ENCODE data around the gene PIGS. TPM values are rescaled to one million over a fixed set of nuclear protein-coding genes. Genes with fewer than 3 reads are reported as not detected.
"Not testable (repeated sequence)": the region's sequence is repeated elsewhere in the genome, so short reads cannot be mapped to it uniquely, and the experiment has no call there.

The PIGS gene
- total RNA-seq, 1 donor from 2014 or later = 45.0 TPM

DNA sequence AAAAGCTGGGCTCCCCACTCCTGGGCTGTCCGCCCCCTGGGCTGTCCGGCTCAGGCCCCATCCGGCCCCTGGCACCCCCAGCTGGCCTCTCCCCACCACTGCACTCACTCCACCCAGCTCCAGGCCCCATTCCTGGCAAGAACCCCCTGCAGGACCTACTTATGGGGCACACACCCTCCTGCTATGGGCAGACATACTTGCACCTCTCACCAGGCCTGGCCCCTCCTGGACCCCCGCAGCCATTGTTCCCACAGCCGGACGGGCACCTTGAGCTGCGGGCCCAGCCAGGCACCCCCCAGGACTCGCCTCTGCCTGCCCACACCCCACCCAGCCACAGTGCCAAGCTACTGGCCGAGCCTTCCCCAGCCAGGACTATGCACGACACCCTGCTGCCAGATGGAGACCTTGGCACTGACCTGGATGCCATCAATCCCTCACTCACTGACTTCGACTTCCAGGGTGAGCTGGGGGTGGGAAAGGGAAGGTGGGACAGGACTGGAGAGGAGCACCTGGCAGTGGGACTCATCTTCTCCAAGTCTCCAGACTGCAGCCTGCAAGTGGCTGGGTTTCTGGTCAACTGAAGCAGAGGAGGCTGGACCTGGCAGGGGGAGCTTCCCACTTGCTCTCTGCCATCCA, 36.5 kb downstream of the PIGS start:
- intact Hi-C loops (cut with micrococcal nuclease) = no loop called here
- ATAC-seq = no peak
- no peak for DNase-seq

DNA sequence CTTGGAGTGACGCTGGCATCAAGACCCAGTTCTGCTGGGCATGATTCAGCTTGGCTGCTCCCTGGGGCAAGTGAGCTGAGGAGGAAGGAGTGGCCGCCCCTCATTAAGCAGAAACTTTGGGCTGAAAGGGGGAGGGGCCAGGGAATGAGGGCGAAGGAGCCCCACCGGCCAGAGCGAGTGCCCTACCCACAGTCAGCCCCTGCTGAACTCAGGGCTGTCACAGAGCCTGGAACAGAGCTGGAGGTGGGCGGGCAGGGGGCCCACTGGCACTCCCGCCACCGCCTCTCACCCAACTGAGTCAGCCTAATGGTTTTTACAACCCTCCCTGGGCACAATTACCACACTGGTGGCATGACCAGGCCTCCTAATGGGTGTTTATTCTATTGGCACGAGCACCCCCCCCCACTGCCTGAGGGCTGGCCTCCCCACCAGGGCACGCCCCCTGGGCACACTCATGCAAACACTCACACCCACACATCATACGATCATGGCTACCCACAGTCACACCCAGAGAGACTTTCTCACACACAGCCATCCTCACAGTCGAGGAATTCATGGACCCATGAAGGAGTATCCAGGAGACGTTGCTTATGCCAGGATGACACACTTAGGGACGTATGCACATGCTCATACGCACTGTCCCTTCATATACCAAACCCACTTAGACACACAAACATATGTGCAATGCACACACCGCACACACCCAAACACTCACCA, 38.1 kb downstream of the PIGS start:
- ATAC-seq (no peak), DNase-seq (no peak)
- intact Hi-C loops (cut with micrococcal nuclease) = no loop called here

DNA sequence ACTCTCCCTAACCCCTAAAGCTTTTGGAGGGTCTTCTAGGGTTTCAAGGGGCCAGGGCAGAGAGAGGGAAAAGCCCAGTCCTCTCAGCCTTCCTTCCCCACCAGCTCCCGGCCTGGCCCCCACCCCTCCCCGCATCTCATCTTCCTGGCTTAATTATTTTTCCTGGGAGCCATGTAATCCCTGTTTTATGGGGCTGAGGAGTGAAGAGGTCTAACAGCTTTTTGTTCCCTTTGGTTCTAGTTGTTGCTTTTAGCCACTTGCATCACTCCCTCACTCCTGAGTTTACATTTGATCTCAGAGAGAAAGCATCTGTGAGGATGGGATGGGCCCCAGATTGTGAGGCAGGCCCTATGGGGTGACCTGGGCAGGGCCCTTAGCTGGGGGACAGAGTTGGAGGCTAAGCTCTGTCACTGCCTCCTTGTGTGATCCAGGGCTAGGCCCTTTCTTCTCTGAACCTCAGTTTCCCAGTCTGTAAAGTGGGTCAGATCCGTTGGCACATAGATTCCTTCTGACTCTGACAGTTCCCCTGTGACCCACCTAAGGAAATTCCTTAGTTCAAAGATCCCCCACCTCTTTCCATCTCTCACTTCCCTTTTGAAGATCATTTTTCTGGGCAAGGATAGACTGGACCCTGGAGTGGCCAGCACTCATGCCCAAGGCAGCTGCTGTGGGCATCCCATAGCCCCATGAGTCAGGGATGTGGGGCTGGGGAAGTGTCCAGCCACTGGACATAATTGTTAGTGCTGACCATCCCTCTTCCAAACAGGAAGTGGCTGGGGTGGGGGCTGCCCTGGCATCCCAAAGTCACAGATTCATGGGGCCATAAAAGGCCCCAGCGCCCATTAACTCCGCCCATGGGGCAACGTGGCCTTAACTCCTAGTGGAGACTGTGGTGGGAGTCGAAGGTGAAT, 39.0 kb downstream of the PIGS start:
- intact Hi-C loops (cut with micrococcal nuclease) = no loop called here
- no peak for DNase-seq
- ATAC-seq = no peak

DNA sequence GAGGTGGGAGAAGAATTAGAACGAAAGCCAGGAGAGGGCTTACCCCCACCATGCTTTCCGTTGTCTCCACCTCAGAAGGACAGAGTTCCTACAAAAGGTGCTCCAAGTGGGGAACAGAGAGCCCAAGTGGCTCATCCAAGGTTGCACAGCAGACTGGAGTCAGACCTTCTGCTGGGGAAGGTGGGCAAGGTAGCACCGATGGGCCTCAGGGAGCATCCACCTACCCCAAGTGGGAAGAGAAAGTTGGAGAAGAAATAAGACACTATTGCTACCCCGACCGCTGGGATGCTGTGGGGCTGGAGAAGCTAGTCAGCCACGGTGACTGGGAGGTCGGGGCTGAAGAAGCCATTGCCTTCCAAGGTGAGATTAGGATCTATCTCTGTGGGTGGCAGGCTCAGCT, 40.4 kb downstream of the PIGS start:
- intact Hi-C loops (cut with micrococcal nuclease) = no loop called here
- DNase-seq (no peak), ATAC-seq (no peak)

DNA sequence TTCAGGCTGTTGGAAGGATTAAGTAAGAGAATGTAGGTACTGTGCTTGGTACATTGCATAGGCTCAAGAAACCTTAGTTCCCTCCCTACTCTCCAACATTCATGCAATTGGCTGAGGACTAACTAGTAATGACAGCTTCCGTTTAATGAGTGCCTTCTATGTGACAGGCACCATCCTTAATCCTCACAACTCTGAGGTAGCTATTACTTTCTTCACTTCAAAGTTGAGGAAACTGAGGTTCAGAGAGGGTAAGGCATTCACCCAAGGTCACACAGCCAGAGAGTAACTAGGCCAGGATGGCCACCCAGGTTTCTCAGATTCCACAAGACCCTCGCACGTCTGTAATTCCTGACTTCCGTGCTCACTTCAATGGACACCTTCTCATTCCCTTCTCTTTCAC, 41.1 kb downstream of the PIGS start:
- intact Hi-C loops (cut with micrococcal nuclease) = no loop called here

DNA sequence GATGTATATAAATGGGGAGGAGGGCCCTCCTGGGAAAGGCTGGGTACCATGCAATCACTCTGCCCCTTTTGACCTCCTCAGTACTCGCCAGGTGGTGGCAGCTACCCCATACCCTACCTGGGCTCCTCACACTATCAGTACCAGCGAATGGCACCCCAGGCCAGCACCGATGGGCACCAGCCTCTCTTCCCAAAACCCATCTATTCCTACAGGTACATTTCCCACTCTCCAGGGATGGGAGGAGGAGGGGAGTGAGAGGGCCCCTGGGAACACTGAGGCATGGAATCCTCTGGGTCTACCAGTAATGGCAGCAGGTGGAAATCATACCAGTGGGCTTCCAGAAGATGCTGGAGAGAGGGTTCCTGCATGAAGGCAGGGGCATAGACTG, 42.3 kb downstream of the PIGS start:
- no peak for DNase-seq
- intact Hi-C loops (cut with micrococcal nuclease) = no loop called here
- no peak for ATAC-seq

More for the DNA sequence above, 41.1 kb downstream of the PIGS start:
- DNase-seq (no peak), ATAC-seq (no peak)

DNA sequence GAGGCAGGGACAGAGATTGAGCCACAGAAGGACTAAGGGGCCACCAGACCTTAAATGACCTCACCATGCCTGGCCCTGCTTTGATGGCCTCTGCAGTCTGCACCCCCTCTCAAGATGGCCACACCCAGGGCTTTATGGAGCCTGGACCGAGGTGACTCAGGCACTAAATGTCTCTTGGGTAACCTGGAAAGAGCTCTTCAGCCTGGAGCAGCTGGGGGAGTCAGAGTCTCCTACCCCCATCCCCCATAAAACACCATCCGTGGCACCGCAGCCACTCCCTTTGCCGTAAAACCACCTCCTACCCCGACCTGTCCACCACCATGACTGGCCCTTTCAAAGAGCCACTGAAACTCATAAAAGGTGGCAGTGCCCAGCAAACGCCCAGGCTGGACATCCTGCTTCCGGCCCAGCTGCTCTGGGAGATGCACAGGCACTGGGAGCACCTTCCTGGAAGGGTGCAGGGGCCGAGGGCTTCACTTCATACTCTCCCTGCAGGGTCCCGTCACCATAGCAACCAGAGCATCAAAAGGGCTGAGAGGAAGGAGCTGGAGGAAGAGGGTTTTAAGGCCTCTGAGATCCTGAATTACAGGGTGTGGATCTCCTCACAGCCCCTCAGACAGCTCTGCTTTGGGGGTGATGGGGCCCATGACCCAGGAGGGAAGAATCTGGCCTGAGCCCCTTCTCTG, 42.9 kb downstream of the PIGS start:
- intact Hi-C loops (cut with micrococcal nuclease) = no loop called here
- ATAC-seq (no peak), DNase-seq (no peak)

DNA sequence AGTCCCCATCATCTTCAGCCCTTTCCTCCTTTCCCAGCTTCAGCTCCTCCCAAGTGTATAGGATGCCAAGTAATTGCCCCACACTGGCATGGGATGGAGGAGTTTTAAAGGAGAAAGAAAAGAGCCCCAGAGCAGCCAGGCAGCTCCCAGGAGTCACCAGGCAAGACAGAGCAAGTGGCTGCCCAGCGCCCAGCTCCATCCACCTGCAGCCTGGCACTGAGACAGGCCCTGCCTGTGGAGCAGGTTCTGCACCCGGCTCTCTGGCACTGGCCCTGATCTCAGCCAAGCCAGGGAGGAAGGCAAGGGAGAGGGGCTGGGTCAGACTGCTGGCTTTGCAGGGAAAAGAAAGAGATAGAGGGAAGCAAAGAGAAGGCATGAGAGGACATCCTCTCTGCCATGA, 43.5 kb downstream of the PIGS start:
- ATAC-seq (no peak), DNase-seq (no peak)
- intact Hi-C loops (cut with micrococcal nuclease) = no loop called here

DNA sequence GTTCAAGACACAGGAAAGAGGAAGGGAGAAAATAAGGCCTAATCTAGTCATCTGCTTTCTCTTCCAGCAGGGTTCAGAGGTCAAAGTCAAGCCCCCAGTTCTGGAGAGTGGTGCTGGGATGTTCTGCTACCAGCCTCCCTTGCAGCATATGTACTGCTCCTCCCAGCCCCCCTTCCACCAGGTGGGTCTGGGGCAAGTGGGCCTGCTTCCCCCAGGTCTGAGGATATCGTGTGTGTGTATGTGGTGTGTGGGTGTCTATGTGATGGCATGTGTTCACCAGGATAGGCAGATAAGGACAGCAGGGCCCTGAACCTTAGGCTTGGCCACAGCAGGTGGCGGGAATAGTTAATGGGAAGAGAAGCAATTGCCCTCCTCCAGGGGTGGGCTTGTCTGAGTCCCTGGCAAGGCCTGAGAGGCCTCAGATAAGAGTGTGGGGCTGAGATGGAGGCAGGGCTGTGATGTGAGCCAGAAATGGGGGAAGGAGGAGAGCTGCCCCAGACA, 44.1 kb downstream of the PIGS start:
- no peak for DNase-seq
- ATAC-seq = no peak
- intact Hi-C loops (cut with micrococcal nuclease) = no loop called here

DNA sequence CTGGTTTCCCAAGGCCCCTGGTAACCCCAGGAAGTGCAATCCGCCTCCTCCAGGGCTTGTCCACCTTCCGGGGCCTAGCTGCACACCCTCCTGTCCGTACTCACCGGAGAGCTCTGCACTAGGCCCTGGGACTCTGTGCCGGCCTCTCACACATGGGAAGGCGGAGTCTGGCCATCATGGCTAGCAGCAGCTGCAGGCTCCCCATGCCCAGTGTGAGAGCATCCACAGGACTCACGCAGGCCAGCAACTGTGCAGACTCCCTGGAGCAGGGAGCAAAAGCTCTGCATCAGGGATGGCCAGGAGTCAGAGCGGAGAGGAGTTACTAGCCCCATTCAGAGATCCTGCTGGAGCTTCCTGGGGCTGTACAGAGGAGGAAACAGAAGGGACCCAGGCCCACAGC, 44.9 kb downstream of the PIGS start:
- no peak for DNase-seq
- intact Hi-C loops (cut with micrococcal nuclease) = no loop called here
- ATAC-seq = no peak

DNA sequence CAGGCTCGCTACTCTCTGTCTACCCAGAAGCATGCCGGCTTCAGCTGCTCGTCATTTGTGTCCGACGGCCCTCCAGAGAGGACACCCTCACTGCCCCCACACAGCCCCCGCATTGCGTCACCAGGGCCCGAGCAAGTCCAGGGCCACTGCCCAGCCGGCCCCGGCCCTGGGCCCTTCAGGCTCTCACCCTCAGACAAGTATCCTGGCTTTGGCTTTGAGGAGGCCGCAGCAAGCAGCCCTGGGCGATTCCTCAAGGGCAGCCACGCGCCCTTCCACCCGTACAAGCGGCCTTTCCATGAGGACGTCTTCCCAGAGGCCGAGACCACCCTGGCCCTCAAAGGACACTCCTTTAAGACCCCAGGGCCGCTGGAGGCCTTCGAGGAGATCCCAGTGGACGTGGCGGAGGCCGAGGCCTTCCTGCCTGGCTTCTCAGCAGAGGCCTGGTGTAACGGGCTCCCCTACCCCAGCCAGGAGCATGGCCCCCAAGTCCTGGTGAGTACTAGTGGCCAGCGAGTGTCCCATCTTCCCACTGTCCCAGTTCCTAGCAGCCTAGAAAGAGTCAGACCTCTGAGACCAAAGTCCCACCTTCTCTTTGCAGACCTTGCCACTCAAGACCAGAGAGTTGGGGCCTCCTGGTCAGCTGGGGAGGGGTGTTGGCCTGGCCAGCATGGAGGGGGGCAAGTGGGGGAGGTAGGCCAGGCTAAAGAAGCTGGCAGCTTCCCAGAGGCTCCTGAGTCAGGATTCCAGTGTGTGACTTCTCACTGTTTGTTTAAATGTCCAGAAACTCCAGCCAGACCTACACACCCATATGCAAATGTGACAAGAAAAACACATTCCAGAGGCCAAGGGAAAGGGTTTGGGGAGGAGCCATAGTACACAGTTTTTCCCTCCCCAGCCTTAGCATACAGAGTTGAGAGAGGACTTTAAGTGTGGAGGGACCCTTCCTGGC, 46.6 kb downstream of the PIGS start:
- no peak for DNase-seq
- intact Hi-C loops (cut with micrococcal nuclease) = no loop called here
- no peak for ATAC-seq

DNA sequence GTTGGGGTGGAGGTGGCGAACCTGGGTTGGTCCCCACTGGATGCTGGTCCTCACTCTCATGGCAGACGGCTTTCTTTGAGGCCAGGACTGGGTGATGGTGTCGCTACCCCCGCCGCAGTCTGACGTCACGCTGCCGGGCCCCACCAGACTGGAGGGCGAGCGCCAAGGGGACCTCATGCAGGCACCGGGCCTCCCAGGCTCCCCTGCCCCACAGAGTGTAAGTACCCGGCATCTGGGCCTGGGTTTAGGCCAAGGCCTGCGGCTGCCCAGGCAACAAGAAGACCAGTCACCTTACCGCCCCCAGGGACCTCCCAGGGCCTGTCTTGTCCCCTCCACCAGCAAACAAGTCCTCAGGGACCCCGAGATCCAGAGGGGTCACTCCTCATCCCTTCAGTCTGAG, 47.4 kb downstream of the PIGS start:
- intact Hi-C loops (cut with micrococcal nuclease) = no loop called here
- no peak for ATAC-seq
- no peak for DNase-seq

DNA sequence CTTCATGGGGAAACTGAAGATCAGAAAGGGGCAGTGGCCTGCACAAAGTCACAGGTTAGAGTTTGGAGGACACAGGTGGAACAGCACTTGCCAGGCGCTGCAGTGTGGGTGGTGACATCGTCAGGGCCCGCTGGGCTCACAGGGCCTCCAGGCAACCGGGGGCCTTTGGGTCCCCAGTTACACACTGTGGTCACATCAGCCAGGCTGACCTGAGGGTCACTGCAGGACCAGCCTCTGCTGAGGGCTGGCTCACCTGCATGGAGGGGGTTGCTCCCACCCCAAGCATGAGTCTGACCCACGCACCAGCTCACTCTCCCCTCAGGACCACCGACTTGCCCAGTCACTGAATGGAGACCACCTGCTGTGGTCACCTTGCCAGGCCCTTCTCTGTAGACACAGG, 48.1 kb downstream of the PIGS start:
- intact Hi-C loops (cut with micrococcal nuclease) = no loop called here
- ATAC-seq (no peak), DNase-seq (no peak)

DNA sequence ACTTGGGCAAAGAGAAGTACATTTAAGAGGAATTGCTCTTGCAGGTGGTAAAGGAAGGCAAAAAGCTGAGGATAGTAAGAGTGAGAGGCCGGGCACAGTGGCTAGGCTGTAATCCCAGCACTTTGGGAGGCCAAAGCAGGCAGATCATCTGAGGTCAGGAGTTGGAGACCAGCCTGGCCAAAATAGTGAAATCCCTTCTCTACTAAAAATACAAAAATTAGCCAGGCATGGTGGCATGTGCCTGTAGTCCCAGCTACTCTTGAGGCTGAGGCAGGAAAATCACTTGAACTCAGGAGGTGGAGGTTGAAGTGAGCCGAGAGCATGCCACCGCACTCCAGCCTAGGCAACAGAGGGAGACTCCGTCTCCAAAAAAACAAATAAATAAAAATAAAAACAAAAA, 49.0 kb downstream of the PIGS start:
- ATAC-seq; intact Hi-C loops (cut with micrococcal nuclease); DNase-seq: not testable (repeated sequence)

DNA sequence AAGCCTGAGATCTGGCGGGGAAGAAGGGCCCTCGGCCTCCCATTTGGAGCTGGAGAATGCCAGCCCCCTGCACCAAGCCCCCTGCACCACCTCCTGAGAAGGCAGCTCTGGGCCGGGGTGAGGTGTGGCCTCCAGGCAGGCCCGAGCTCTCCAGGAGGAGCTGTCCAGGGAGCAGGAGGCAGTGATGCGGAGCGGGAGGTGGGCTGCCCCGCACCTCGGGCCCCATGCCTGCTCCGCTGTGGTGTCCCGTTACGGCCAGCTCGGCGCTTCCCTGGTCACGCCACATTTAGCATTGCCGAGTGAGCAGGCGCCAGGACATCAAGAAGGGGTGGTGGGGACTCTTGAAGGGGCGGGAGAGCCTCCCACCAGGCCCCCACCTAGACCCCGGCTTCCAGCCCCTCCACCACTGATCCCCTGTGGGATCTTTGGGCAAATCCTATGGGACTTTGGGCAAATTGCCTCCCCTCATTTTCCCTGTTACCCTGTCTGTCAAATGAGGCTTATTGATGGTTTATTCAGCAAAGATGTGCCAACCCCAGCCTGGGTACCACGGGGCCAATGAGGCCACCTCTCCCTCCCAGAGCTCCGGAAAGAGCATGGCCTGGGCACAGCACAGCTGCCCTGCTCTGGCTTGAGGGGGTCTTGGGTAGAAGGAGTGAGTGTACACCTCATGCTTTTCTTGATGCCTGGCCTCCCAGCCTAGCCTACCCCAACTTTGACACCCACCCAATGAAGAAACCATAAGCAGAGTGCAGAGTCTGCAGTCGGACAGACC, 49.8 kb downstream of the PIGS start:
- DNase-seq (no peak), ATAC-seq (no peak)
- intact Hi-C loops (cut with micrococcal nuclease) = no loop called here

DNA sequence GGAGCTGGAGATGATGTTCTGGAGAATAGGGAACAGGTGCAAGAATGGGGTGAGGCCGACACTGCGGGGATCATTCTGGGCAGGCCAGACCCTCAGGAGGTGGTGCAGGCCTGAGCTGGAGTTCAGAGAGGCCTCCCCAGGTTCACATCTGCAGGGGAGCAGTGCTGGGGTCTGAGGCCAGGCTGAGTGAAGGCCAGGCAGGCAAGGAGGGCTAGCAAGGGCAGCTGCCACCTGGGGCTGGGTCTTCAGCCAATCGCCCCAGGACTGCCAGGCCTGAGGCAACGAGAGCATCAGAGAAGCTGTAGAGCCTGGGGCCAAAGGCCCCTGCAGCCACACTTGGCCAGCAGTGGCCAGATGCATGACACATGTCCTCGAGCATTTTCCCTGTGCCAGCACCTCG, 50.6 kb downstream of the PIGS start:
- ATAC-seq = no peak
- no peak for DNase-seq
- intact Hi-C loops (cut with micrococcal nuclease) = no loop called here

DNA sequence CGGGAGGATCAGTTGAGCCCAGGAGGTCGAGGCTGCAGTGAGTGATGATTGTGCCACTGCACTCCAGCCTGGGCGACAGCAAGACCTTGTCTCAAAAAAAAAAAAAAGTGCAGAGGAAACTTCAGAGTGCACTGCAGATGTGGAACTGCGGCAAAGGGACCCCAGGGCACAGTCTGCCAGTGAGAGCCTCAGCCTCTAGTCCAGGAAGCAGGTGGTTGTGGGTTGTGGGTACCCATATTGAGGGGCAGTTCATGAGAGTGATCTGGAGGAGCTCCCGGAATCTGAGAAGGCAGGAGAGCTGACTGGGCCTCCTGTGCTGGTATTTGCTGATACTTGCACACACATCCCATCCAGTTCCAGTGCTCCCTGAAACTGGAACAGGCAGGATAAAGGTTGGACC, 52.1 kb downstream of the PIGS start:
- intact Hi-C loops (cut with micrococcal nuclease) = no loop called here
- DNase-seq (no peak), ATAC-seq (no peak)

DNA sequence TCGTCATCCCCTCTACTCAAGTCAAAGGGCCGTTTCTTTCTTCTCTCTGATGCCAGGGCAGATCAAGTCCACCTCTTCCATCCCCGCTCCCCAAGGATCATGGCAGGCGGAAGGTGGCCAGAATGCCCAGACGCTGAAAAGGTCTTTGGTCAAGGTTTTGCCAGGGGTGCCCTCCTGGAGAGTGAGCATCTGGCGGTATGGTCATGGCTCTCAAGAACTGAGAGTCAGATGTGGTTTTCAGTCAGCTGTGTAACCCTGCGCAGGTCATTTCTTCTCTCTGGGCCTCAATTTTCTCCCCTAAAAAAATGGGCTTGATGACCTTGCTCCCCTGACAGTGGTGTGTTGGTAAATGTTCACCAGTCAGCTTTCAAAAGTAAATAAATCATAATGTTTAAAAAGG, 52.7 kb downstream of the PIGS start:
- intact Hi-C loops (cut with micrococcal nuclease) = no loop called here
- DNase-seq (no peak), ATAC-seq (no peak)
